ENCODE results near the gene SERPIND1.

The SERPIND1 gene

DNA sequence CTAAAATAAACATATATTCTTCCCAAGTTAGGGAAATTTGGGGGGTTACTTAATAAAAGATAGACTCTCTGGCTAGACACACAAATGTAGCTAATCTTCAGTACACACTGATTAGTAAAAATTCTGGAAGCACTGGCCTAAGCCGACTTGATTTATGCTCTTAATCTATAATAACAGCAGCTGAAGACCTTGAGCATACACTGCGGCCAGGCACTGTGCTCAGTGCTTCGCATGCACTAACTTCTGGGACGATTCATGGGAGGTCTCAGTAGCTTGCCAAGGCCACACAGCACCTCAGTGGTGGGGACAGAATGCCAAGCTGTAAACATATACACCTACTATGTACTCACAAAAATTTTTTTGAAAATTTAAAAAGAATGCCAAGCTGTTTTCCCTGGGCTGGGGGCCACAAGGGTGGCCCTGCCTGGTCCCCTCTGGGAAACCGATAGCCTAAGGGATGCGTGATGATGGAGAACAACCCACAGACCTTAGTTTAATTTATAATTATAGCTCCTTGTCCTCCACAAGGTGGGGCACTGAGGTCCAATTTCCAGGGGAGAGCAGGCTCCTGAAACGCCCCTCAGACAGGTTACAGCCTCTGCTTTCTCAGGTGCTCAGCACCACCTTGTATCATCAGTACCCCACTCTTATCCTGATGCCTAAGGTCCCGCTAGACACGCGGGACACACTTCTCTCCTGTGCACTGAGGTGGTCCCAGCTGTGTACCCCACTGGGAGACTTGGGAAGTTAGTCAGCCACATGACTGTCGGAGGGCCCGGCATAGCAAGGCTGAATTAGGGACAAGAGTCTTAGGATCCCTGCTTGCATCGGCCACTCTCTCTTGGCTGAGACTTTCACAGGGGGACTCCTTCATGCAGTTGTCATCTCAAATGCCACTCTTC is 20.1 kb downstream of the SERPIND1 start:
- no peak for DNase-seq

DNA sequence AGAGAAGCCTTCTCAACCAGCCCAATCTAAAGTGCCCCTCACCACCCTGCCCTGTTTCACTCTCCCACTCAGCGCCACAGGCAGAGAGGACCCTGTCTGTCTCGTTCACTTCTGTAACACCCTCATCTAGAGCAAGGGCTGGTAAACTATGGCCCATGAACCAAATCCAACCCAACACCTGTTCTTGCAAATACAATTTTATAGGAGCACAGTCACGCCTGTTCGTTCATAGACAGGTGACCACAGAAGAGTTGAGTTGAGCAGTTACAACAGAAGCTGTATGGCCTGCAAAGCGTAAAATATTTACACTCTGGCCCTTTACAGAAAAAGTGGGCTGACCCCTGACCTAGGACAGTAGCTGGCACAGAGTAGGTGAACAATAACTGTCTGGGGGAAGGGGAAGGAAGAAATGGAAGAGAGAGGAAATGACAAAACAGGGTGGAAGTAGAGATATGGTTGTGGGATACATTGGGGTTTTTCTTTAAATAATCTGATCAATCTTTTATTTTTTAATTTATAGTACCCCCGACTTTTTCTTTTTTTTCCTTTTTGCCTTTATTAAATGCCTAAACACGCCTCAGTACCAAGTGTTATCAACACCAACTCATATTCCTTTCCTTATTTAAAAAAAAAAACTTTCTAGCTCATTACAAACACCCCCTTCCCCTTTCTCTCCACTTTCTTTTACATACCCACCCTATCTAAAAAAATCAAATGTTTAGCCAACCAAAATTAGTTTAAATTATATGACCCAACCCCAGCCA is 20.9 kb downstream of the SERPIND1 start:
- no peak for DNase-seq

DNA sequence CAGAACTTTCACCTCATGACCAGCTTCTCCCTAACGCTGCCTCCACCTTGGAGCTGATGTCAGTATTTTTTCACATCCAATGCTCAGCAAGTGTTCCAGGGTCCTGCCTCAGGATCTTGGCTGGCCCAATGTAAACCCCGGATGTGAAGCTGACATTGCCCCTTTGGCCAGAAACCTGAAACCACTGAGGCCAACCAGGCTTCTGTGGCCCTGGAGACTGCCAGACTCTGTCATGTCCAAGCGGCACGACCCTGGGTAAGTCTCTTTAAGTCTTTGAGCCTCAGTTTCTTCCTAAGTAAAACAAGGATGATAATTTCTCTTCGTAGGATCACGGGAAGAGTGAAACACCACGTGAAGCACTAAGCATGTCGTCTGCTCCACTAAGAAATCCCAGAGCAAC is 22.8 kb downstream of the SERPIND1 start:
- no peak for DNase-seq

DNA sequence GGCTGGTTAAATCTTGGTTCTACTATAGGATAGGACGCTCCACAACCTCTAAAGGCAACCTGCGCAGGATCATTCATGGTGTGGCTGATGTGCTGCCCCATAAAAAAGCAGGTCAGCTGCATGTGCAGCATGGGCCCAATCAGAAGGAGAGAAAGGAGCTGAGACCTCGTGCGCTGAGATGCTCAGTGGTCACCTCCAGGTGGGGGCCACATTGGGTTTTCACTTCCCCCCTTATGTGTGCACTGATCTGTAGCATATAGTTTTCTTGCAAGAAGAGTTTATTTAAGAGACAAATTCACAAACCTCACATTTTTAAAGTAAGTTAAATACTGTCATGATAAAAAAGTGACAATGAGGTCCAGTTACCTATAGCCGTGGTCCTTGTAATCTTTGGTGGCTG is 24.3 kb downstream of the SERPIND1 start:
- no peak for DNase-seq

DNA sequence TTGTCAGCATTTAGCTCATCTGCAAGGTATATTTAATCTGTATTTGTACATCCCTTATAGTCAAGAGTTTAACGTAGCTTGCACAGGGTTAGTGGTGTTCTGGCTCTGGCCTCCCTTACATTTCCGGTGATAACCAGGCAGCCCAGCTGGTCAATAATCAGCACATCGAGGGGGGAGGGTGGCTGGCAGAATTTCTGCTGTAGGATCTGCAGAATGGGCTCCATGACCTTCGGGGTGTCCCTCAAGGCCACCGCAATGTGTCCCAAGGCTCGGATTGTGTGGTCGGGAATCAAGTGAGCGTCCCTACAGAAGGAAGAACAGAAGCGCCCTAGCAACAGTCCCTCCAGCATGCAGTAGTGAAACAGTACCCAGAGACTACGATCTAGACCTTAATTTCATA is 25.1 kb downstream of the SERPIND1 start:
- no peak for DNase-seq

DNA sequence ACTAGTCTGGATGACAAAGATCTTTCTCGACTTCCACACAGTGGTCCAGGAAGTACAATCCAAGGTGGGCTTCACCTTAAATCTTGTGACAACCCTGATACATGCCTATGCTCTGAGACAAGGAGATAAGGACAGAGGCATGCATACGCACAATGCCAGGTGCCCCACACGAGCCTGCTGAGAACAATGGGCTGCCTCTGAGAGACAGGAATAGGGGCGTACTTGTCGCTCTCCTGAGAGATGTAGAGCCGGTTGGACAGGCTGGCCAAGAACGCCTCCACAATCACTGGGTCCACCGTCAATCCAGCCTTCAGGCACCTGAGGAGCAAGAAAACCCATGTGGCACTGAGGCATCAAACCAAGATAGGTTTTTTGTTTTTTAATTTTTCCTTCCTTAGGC is 25.5 kb downstream of the SERPIND1 start:
- no peak for DNase-seq

DNA sequence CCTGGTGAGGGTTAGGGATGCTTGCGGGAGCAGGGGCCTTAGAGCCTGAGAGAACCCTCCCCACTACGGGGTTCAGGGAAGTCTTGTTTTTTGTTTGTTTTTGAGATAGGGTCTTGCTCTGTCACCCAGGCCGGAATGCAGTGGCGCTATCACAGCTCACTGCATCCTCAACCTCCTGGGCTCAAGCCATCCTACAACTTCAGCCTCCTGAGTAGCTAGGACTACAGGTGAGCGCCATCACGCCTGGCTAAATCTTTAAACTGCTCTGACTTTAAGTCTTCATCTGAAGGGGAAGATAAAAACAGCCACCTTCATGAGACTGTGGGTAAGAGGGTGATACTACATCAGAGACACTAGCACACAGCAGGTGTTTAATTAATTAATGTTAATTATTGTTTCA is 28.5 kb downstream of the SERPIND1 start:
- no peak for DNase-seq

DNA sequence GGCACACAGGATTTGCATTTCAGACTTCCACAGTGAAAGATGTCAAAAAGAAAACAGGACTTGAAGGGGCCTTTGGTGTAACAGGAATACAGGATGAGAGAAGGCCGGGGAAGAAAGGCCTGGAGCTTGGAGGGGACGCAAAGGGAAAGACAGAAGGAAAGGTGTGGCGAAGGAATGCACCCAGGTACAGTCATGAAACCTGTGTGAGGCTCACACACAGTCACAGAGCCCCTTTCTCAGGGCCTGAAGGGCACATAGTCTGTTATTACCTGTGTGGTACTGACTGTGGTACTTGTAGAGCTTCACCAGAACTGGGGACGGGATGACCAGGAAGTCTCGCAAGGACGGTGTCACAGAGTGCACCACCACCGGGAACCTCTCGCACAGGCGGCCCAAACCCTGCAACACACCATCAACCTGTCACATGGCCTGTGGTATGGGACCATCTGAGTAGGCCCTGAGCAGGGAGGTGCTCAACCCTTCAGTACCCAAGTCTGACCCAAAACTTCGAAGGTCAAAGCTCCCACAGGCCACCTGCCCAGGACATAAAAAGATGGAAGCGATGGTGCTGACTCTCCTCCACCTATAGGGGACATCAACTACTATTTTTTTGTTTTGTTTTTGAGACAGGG is 29.1 kb downstream of the SERPIND1 start:
- no peak for DNase-seq

DNA sequence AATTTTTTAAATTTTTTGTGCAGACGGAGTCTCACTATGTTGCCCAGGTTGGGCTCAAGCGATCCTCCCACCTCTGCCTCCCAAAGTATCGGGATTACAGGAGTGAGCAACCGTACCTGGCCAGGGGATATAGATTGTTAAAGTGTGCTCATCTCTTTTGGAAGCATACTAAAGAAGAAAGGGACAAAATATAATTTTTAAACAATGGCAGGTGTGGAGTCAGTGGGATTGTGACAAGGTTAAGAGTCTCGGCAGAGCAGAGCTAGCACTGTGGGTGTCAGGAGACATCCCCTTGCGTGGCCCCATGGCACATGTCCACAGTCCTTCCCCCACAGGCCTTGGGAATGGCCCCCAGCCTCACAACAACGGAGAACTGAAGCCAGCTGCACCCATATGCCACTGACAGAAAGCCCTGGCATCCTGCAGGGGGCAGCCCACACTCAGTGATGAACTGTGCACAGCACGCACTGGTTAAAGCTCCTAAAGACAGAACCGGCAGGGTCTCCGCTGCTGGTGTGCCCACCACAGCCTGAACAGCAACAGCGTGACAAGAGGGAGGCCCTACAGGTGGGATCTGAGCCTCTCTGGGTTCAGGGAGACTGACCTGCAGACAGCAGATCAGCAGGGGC is 29.9 kb downstream of the SERPIND1 start:
- DNase-seq = peak; percentile 0

DNA sequence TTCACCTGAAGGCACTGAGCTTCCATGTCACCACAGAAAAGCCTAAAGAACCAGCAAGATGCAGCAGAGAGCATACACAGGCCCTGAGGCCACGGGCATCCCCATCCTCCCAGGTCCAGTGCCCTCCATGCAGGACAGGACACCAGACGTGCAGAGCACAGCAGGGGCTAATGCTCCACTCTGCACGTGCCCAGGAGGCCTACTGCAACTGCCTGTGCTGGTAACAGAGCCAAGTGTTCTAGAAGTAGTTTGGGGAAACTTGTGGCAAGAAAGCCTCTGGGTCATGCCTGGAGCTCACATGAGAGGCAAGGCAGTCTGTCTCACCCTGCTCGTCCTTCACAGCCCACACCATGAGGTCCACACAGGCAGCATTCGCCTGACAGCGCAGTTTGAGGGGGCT is 30.7 kb downstream of the SERPIND1 start:
- DNase-seq = no peak

DNA sequence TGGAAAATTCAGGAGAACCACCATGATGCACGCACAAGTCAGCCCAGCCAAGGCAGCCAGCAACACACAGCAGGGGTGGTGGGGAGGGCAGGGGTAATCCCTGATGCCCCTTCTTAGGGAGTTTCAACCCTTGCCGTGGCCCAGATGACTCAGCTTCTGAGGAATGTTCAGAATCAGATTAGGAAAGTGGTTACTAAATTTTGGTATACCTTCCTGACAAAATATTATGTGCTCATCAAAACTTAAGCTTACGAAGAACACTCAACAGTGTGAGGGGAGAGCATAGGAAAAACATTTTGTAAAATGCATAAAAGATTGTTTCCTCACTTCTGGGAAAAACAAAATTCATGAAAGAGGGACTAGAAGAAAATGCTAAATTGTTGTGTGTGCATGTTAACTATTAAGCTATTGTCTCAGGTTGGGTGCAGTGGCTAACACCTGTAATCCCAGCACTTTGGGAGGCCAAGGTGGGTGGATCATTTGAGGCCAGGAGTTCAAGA is 32.1 kb downstream of the SERPIND1 start:
- no peak for DNase-seq

DNA sequence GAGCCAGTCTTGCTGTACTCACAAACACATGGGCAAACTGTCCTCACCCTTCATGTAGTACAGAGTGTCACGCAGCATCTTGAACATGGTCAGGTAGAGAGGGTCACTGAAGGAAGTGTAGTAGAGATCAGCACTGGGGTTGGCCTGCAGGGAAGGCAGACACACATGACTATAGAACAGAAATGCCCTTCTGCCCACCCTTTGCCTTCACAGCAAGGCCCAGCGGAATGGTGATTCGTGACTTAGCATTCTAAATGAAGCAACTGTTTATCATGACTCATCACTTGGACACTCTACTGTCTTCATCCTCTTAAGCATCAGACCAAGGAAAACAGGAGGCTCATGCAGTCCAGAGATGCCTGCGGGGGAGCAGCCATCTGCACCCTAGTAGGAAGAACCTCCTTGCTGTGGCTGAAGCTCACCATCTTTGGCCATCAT is 33.4 kb downstream of the SERPIND1 start:
- no peak for DNase-seq

DNA sequence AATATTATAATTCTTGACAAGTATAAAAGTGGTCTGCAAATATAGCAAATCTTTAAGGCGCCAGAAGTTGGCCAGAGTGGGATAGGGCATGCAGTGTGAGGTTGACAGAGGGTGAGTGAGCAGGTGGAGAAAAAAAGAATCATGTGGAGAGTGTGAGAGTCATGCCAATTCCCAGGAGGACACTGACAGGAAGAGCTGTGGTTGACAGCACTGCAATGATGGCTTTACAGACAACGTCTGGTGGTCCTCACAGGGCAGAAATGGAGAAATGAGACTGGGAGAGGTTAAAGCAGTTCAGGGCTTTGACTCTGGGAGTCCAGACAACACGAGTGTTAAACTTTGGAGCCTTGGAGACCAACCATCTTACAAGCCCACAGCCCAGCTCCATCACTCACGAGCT is 34.9 kb downstream of the SERPIND1 start:
- DNase-seq = no peak

DNA sequence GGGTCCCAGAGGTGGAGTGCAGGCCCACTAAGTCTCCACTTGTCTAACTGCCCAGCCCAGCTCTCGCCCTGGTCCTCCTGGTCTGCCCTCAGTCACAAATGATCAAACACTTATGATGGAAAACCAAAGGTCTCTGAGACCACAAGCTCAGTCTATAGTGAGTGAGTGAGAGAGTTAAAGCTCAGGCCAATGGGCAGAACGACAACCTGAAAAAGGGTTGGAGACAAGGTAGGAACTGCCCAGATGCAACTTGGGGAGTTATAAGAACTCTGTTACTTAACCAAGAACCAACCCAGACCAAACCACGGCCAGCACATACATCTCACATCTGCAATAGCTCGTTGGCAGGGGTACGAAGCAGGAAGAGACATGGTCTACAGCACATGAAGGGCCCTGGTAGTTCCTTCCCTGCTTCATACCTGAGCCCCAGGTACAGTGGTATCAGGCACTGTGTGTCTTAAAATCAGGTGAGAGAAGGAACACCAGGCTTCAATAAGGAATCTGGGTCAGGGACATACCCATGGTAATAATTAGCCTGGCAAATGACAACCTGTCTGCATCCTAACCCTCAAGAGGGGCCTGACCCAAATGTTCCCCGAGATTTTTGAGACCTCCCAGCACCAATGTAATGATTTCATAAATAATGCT is 35.7 kb downstream of the SERPIND1 start:
- no peak for DNase-seq

DNA sequence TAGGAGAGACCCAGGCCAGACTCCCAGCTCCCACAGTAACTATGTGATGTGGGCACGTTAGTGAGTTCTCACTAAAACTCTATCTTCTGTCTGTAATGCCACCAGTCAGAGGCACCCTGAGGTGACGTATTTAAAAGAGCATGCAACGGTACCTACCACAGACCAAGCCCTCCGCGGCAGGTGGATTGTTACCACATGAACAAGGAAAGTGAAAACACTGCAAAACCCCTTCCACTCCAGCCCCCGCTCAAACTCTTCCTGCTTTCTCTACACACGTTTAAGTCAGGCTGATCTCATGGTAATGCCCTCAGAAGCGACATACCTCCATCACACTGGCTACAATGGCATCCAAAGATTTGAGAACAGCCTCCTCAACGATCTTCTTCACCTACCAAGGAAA is 36.7 kb downstream of the SERPIND1 start:
- DNase-seq = no peak

DNA sequence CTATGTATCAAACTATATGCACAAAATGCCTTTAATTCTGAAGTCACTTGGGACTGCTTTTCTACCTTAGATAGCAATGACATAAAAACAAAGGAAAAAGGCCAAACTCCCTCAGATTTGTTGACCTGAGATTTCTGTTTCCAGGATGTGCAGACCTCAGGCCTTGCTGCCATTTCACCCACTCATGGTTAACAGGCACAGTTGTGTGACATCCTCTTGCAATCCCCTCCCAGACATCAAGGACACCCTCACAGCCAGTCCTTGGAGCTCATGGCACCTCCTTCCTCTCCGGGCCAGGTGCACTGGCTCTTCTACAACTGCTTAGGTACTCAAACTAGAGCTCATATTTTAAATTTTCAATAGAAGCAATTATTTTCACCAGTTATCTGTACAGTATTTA is 37.3 kb downstream of the SERPIND1 start:
- DNase-seq = no peak

DNA sequence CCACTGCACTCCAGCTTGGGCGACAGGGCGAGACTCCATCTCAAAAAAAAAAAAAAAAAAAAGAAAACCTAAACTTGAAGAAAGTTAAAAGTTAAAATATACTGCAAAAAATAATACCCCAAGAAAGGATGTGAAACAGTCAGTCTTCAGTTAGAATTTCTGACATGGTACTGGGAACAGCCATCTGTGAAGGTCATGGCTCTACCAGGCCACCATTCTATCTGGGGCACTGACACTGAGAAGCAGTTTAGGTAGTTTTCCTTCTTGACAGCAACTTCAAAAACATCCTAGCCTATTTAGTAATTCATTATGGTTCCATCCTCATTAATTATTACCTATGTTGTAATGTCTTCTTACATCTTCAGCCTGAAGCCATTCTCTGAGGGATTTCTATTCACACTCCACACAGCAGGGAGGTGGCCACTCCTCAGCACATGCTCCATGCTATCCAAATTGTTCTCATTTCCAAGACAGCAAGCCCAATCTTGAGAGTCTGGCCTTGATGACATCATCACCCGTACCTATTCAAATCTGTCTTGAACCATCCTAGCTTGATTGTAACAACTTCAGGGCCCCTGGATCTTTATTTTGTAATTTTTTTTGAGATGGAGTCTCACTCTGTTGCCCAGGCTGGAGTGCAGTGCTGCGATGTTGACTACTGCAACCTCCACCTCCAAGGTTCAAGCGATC is 38.2 kb downstream of the SERPIND1 start:
- no peak for DNase-seq

DNA sequence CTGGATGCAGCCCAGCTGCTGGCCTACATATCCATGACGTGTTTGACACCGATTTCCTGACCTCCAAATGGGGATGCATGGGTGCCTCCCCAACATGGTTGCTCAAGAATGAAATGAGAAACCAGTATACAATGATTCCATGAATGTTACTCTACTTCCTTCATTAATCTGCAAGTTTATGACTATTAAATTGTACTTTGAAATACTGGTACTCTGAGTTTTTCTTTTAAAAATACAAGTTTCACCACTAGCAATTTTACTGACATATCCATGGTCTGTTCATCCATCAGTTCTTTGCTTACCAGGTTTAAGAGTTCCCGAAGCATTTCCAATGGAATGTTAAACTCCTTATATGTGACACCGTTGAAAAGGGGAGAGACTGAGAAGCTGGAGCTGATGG is 39.1 kb downstream of the SERPIND1 start:
- DNase-seq = no peak

DNA sequence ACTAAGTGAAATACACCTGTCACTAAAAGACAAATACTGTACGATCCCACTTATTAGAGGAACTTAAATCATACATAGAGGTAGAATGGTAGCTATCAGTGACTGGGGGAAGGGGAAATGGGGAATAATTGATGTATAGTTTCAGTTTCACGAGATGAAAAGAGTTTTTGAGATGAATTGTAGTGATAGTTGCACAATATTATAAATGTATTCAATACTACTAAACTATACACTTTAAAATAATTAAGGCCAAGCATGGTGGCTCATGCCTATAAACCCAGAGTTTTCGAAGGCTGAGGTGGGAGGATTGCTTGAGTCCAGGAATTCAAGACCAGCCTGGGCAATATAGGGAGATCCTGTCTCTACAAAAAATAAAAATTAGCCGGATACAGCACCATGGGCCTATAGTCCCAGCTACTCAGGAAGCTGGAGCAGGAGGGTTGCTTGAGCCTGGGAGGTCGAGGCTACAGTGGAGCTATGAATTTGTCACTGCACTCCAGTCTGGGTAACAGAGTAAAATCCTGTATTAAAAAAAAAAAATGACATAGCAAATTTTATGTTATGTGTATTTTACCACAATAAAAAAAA is 40.4 kb downstream of the SERPIND1 start:
- no peak for DNase-seq

DNA sequence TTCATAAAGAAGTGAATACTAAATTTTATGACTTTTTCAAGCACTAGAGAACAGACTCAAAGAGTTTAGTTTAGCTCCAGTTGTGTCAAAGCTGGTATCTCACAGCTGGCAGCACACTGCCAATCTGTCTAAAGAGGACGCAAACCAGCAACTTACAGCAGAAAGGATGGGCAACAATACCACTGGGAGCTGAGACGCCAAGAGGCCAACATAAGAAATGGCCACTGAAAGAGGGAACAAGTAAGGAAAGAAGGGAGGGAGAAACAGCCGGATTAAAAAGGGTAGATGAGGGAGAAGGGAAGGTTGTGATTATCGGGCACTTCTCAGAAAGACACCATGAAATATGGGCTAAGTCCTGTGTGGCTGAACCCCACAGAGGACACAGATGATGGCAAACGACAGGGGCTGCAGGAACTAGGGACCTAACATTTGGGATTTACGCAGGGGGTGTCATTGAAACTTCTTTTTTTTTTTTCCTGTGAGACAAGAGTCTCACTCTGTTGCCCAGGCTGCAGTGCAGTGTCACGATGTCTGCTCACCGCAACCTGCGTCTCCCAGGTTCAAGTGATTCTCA is 41.7 kb downstream of the SERPIND1 start:
- DNase-seq = no peak

DNA sequence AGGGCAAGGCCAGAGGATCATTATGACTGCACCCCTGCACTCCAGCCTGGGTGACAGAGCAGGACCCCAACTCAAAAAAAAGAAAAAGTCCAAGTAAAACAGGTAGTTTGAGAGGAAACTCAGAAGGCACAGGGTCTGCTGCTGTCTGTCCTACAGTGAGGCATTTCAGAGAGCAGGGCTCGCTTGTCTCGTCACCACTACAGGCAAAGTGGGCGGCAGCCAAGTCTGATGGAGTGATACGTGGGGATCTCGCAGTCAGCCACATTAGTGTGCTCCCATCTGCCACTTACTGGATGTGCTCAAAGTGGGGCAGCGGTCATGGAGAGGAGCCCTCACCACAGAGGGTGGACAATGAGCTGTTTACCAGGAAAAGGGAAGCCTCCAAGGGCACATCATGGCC is 42.6 kb downstream of the SERPIND1 start:
- DNase-seq = no peak
